ENCODE measurements around the gene BIN1. TPM values are rescaled to one million over a fixed set of nuclear protein-coding genes. Genes with fewer than 3 reads are reported as not detected.
A peak's percentile ranks its signal among the peaks of the same experiment; 100 is the strongest.
"Not testable (repeated sequence)": the region's sequence is repeated elsewhere in the genome, so short reads cannot be mapped to it uniquely, and the experiment has no call there.

Gene BIN1
- total RNA-seq, 4 donors from 2014 or later: 41.5 to 112 (median 57.8) TPM

GRCh38 chr2:127121353-127121752 lies 14.4 kb upstream of the BIN1 start:
- no peak for DNase-seq

GRCh38 chr2:127120408-127120807 lies 13.5 kb upstream of the BIN1 start:
- H3K9me3 ChIP-seq; H3K36me3 ChIP-seq; H3K27ac ChIP-seq; intact Hi-C loops (cut with DNase I; ENCODE audit: low total_unique reads); H3K4me1 ChIP-seq; H3K27me3 ChIP-seq; H3K4me3 ChIP-seq; DNase-seq: not testable (repeated sequence)

More at GRCh38 chr2:127121353-127121752, 14.4 kb upstream of the BIN1 start:
- TF ChIP-seq CTCF (IDR thresholded peaks at IDR 0.05): no peak
- no peak for TF ChIP-seq POLR2A (IDR thresholded peaks at IDR 0.05)
- H3K36me3 ChIP-seq: no peaks in the 10 kb centered on the region
- peak overlapping the region in 1 of 2 donors; percentile 36 for H3K27ac ChIP-seq
- H3K27me3 ChIP-seq: no peaks in the 10 kb centered on the region
- H3K4me1 ChIP-seq: no peaks in the 10 kb centered on the region
- H3K9me3 ChIP-seq: no peaks in the 10 kb centered on the region
- intact Hi-C loops (cut with DNase I; ENCODE audit: low total_unique reads): no loop called here
- H3K4me3 ChIP-seq: no peak overlapping the region

GRCh38 chr2:127118467-127118866 lies 11.5 kb upstream of the BIN1 start:
- no peak overlapping the region for H3K27ac ChIP-seq
- intact Hi-C loops (cut with DNase I; ENCODE audit: low total_unique reads): no loop called here
- no peak for DNase-seq
- no peak overlapping the region for H3K4me3 ChIP-seq
- no peaks in the 10 kb centered on the region for H3K27me3 ChIP-seq
- TF ChIP-seq POLR2A (IDR thresholded peaks at IDR 0.05) (no peak), CTCF (IDR thresholded peaks at IDR 0.05) (no peak)
- H3K36me3 ChIP-seq: no peaks in the 10 kb centered on the region
- no peaks in the 10 kb centered on the region for H3K9me3 ChIP-seq
- H3K4me1 ChIP-seq: no peaks in the 10 kb centered on the region

GRCh38 chr2:127118038-127118437 lies 11.1 kb upstream of the BIN1 start:
- no peaks in the 10 kb centered on the region for H3K27me3 ChIP-seq
- no peak for DNase-seq
- H3K4me1 ChIP-seq: no peaks in the 10 kb centered on the region
- H3K36me3 ChIP-seq: no peaks in the 10 kb centered on the region
- no peak overlapping the region for H3K4me3 ChIP-seq
- TF ChIP-seq CTCF (IDR thresholded peaks at IDR 0.05) (no peak), POLR2A (IDR thresholded peaks at IDR 0.05) (no peak)
- H3K9me3 ChIP-seq: no peaks in the 10 kb centered on the region
- H3K27ac ChIP-seq: no peak overlapping the region
- intact Hi-C loops (cut with DNase I; ENCODE audit: low total_unique reads): no loop called here

- Histone ChIP-seq H3K9me3 (no peaks in the 10 kb centered on the region), H3K4me3 (no peak overlapping the region), H3K27ac (no peak overlapping the region), H3K27me3 (no peaks in the 10 kb centered on the region), H3K36me3 (no peaks in the 10 kb centered on the region), H3K4me1 (no peaks in the 10 kb centered on the region)
- intact Hi-C loops (cut with DNase I; ENCODE audit: low total_unique reads): no loop called here
- no peak for DNase-seq
- TF ChIP-seq POLR2A (IDR thresholded peaks at IDR 0.05) (no peak), CTCF (IDR thresholded peaks at IDR 0.05) (no peak)
These were observed 10.6 kb upstream of the BIN1 start for GRCh38 chr2:127117603-127118002.
